GM18498 (cell line): Measurements from ENCODE around the gene PAAF1.
A peak's percentile ranks its signal among the peaks of the same experiment; 100 is the strongest.

Experiments used
- ATAC-seq: cut with Tn5 transposase; IDR thresholded peaks from one replicate; pipeline ENCODE4 v1.9.1; 2021; ENCODE audit warnings: mild to moderate bottlenecking, moderate library complexity; ENCODE audit not compliant: unreplicated experiment

Gene PAAF1

DNA sequence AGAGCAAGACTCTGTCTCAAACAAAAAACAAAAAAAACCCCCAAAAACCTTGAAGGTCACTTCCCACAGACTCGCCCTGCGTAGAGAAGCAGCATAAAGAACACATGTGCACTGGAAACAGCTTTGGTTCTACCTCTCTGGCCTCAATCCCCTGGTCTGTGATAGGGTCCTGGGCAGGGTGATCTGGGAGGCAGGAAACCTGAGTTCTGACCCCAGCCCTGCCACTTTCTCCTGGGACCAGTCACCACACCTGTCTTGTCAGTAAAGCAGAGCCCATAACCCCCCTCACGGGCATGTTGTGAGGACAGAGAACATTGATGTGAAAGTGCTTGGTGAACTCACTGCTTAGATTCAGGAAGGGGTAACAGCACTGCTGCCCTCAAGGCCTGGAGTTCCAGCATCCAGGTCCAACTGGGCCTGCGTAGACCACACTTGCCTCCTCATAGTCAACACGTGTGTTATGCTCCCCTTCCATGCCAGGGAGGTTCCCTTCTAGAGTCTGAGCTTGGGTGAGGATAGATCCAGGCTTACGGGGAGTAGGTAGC, 94.4 kb downstream of the PAAF1 start:
- no peak for ATAC-seq

DNA sequence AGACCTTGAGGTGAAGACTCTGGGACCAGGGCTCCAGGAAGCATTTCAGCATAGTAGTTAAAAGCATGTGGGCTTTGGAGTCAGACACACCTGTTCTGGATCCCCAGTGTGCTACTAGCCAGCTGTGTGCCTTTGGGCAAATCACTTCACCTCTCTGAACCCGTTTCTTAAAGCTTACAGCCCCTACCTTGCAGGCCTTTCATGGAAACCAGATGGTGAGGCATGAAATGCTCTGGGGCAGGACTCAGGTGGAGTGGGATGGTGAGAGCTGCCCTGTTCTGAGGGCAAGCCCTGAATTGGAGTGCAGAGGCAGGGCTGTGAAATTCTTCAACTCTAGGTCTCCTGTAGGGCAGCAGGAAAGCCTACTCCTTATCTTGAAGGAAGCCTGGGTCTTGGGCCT, 95.4 kb downstream of the PAAF1 start:
- no peak for ATAC-seq

DNA sequence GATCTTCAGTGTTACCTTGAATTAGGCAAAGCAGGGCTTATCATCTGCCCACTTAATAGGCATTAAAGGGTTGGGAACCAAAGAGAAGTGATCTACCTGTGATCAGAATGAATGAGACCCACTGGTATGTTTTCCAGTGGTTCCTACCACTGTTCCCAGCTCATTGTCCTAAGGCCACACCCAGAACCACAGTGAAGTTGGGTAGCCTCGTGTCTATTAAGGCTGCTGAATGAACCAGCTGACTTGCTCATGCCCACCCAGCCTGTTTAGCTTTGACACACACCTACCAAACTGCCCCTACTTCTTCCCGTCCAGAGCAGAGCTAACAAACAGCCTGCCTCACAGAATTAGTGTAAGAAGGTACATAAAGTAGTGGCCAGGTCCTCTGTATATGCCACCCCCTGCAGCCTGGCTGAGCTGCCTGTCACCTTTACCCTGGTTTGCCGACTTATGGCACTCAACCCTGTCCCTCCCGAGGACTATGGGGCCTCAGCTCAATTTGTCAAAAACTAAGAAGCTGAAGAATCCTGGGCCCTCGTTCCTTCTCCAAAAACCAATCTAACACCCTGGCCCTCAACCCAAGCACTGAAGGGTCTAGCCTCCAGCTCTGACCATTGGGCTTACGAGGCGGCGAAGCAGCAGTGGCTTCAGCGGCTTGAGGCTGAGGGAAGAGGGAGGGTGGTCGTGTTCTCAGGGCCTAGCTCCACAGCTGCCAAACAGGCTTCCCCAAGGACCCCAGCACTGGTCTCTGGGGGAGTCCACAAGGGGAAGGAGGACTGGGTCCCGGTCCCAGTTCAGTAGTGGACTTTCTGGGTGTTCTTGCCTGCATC, 96.0 kb downstream of the PAAF1 start:
- no peak for ATAC-seq

DNA sequence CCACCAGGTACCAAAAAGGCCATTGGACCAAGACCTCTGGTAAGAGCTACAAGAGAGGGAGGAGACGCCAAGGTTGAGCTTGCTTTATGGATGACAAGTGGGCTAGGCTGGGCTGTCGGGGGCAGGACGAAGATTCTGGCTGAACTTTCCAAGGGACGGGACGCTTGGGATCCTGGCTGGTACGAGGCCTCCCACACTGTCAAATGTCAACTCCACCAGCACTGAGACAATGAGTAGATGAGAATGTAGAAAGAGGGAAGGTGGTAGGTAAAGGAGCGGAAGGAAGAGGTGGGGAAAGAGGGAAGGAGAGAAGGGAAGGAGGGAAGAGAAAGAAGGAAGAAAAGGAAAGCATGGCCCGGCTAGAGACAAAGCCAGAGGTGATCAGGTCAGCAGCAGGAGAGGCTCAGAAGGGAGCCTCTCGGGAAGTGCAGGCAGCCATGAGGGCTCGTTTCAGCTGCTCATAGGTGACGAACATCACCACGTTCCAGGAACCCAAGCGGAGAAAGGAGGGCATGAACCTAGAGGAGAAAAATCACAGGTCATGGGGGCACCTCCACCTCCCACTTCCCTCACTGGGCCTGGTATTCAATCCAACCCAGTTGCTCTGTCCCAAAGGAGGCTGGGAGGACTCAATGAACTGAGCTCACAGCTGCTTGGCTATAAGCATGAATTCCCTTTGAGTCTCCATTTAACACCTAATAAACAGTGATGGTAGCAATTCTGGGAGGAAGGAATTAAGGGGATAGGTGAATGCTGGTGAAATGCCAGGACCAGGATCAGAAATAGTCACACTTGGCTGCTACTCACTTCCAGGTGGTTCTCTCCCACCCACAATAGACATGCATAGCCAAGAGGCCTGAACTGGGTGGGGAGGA, 98.0 kb downstream of the PAAF1 start:
- no peak for ATAC-seq

DNA sequence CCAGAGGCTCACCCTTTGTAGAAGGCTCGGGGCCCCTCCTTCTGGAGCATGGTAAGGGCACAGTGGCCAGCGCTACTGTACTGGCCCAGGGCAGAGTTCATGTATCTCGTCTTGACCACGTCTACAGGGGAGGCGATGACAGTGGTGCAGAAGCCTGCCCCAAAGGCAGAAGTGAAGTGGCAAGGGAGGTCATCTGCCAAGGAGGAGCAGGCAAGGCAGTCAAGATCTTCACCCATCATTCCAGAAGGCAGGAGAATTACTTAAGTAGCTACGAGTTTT, 98.6 kb downstream of the PAAF1 start:
- no peak for ATAC-seq

DNA sequence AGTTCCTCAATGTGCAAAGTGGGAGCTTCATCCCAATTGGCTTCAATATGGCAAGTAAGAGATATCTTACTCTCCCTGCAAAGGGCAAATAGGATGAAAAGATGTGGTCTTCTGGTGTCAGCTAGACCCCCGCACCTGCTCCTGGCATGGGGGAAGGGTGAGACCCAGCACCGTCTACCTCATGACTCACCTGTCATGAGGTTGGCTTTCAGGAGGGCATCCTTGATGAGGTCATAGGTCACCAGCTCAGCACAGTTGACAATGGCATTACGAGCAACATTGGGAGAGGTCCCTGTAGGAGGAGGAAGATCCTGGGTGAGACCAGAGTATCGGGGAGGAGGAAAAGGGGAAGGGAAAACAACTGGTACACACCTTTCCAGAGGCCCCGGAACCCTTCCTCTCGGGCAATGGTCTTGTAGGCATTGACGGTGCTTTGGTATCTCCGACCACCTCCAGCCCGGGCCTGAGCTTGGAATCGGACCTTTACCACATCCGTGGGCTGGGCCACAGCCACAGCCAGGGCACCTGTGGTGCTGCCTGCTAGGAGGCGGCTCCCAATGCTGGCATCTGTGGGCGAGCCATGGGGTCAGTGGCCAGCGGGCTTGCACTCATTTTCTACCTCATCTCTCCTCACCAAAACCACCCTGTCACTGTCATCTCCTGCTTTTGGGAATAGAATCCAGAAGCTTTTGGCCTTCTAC, 99.8 kb downstream of the PAAF1 start:
- no peak for ATAC-seq

DNA sequence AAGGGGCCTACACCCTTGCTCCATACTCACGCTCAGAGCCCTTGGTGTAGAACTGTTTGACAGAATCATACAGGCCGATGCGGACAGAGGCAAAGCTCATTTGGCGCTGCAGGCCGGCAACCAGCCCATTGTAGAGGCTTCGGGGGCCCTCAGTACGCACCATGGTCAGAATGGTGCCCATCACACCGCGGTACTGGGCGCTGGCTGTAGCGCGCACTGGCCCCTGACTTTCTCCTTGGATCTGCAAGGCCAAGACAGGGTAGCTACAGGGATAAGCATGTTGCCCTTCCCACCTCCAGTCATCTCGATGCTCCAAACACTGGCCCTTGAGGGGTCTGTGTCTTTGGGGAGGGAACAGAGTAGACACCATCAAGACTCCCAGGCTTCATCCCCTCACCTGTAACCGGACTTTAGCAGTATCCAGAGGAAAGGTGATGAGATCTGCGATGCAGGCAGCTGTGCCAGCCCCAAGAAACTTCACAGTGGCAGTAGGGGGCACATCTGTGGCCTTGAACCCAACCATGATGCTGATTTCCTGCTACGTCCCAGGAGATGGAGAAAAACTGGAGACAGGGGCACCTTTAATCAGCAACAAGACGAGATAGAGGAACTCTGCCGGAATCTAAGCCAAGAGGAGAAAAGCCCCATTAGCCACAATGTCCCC, 101.2 kb downstream of the PAAF1 start:
- ATAC-seq, result no peak

DNA sequence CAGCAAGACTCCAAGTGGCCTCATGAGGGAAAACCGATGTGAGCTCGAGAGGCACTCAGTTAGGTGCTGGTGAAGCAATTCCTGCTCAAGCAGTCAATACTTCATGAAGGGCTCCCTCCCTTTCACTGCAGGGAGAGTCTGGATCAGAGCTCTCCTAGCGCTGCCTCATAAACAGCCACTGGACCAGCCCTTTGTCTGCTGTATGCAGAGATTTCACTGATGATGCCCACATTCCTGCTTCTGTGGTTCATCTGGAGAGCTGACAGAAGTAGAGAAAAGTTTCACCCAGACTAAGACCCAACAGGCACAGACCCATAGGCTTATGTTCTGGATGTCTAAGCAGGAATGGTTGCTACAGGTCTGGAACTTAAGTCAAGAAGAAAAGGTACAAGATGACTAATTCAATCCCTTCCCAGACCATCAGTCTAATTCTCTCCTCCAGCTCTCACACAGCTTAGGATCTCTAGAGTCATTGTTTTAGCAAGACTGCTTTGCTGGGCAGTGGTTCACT, 101.8 kb downstream of the PAAF1 start:
- ATAC-seq, result no peak

DNA sequence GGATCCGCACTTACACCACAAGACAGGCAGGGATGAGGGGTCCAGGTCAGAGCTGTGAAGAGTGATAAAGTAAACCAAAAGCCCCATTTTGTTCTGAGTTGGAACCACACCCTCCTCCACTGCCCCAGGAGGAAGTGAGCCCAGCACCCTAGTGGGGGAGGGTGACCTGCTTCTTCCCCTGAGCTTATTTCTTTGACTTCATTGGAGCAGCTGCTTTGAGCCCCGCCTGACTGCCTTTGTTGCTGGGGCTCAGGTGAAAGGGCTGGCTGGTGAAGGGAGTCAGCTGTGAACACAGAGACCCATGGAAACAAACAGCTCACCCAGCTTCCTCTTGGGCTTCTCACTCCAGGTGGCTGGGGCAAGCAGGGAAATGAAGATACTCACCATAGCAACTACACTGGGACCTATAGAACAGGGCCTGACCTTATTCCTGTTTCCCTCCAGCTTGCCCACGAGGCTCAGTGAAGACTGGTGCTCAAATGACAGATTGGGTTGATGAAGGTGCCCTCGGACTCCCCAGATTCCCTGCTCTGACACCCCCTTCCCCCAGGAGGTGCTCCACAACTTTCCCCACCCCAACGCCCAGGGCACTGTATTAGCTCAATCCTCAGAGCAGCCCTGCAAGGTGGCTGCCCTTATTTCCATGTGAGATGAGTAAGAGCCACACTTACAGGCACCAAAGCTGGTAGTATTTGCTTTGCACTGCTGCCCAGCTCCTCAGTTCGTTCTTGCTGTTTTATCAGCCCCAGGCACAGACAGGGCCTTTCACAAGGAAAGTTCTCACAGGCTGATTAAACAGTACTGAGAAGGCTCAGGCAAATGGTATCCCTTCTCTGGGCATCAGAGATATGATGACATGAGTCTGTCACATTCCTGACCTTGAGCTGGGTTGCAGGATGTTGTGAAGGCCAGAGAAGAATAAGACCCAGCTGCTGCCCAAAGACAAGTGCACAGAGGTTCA, 103.5 kb downstream of the PAAF1 start:
- ATAC-seq, result peak; percentile 49
